SJCRH30 (cell line): Measurements from ENCODE around the gene MANBA. TPM values are rescaled to one million over a fixed set of nuclear protein-coding genes. Genes with fewer than 3 reads are reported as not detected.
"Not testable (repeated sequence)": the region's sequence is repeated elsewhere in the genome, so short reads cannot be mapped to it uniquely, and the experiment has no call there.

Experiments
- DNase-seq, 2 experiments: peaks; one replicate each; pipeline ENCODE4 v3.0.0-alpha.2; 2015 to 2020
- H3K27ac ChIP-seq: fragments of 250-450 bp; sonication (Bioruptor Pico); 2 replicates; pipeline ENCODE4 v1.5.1; 2020; ENCODE audit warnings: mild to moderate bottlenecking, moderate library complexity
- H3K27me3 ChIP-seq: fragments of 250-450 bp; sonication (Bioruptor Pico); 2 replicates; pipeline ENCODE4 v1.5.1; 2020; ENCODE audit warnings: mild to moderate bottlenecking, moderate library complexity
- H3K36me3 ChIP-seq: fragments of 250-450 bp; sonication (Bioruptor Pico); 2 replicates; pipeline ENCODE4 v1.5.1; 2020; ENCODE audit warnings: mild to moderate bottlenecking, moderate library complexity
- H3K4me1 ChIP-seq: fragments of 250-450 bp; sonication (Bioruptor Pico); 2 replicates; pipeline ENCODE4 v1.5.1; 2020; ENCODE audit warnings: mild to moderate bottlenecking, moderate library complexity
- H3K4me3 ChIP-seq: fragments of 250-450 bp; sonication (Bioruptor Pico); 2 replicates; pipeline ENCODE4 v1.5.1; 2020; ENCODE audit warnings: mild to moderate bottlenecking, moderate library complexity
- H3K9me3 ChIP-seq: fragments of 250-450 bp; sonication (Bioruptor Pico); replicated peaks from 2 replicates; pipeline ENCODE4 v1.5.1; 2020; ENCODE audit warnings: mild to moderate bottlenecking, moderate library complexity
- total RNA-seq: library from RNA; depleted of rRNA; stranded (reverse); fragments of >200 nt; shearing (Covaris generic); gene quantifications from 2 replicates; pipeline ENCODE4 v1.2.3, GENCODE V29; 2014

MANBA gene
- total RNA-seq, 1 experiment from 2014 or later, result 14.1 TPM

DNA sequence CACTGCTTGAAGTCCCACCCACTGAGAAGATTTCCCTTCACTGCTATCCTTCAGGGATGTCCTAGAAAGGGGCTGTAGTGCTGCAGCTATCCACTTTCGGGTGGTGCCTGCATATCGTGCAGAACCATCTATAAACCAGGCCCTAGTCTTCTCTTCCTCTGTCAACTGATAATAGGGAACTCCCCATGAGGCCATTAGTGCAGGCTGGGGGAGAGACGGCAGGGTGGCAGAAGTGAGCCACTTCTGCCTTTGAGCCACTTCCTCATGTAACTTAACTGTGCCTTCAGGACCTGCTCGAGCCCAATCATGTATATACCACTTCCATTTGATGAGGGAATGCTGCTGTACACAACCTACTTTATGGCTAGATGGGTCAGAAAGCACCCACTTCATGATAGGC is 17.4 kb downstream of the MANBA start:
- not testable (repeated sequence) for H3K36me3 ChIP-seq, H3K27me3 ChIP-seq, H3K27ac ChIP-seq, H3K9me3 ChIP-seq, DNase-seq, H3K4me3 ChIP-seq, H3K4me1 ChIP-seq

DNA sequence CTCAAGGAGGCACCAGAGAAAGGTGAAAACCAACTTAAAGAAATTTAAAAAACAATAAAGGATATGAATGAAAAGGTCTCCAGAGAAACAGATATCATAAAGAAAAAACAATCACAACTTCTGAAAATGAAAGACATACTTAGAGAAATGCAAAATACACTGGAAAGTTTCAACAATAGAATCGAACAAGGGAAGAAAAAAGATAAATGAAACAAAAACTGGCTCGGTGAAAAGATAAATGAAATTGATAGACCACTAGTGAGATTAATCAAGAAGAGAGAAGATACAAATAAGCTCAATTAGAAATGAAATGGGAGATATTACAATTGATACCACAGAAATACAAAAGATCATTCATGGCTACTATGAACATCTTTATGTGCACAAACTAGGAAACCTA is 22.0 kb downstream of the MANBA start:
- not testable (repeated sequence) for H3K4me3 ChIP-seq, H3K27ac ChIP-seq, DNase-seq

DNA sequence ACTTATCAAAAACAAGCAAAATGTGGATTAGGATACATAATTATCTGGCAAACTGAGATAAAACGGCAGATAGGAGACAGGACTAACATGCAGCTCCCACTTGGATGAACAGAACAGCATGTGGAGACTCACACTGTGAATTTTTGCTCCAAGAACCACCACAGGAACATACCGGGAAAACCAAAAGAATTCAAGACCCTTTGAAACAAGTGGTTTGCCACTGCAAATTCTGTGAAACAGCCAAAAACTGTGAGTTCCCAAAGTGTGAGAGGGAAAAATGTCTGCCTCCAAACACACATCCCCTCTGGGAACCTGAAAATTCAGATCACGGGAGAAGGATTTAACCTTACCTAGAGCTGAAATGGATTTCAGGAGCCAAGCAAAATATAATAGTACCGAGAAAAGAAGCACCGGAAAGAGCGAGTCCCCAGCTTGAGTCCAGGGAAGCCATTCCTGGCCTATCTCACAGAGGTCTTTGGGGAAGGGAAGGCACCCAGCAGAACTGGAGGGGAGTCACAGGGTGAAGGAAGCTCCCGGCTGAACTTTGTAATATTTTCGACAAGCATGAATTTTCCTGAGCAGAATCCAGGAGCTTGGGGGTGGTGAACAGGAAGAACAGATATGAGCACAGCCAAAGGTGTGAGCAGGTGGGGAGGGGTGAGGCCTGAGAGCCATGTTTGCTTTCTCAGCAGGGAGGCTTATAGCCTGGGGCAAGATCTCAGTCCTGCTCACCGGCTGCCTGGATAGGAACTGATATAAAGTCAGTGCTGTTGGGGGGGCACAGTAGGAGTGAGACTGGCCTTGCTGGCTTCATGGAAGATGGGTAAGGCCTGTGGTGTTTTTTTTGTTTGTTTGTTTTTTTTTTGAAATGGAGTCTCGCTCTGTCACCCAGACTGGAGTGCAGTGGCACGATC is 23.9 kb downstream of the MANBA start:
- H3K4me1 ChIP-seq, result no peaks in the 10 kb centered on the region
- peak; percentile 8 to 16 for DNase-seq
- no peaks in the 10 kb centered on the region for H3K36me3 ChIP-seq
- H3K9me3 ChIP-seq, result no peaks in the 10 kb centered on the region
- no peak overlapping the region for H3K4me3 ChIP-seq
- no peaks in the 10 kb centered on the region for H3K27me3 ChIP-seq
- H3K27ac ChIP-seq, result no peak overlapping the region

More for the DNA sequence above, 22.0 kb downstream of the MANBA start:
- not testable (repeated sequence) for H3K4me1 ChIP-seq, H3K9me3 ChIP-seq, H3K27me3 ChIP-seq, H3K36me3 ChIP-seq

DNA sequence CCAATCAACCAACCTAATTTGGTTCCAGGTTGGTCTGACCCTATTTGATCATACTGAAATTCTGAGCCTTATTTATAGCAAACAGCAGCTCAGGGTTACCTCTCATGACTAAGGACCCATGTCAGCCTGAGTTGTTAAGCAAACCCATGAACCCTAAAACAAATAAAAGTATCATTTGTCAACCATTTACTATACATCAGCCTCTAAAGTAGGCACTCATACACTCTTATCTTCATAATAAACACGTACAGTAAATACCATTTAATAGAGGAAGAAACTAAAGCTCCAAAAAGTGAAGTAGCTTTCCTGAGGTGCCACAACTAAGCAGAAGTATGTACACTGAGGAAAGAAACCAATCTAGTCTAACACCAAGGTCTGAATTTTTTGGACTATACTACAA is 25.2 kb downstream of the MANBA start:
- Histone ChIP-seq H3K9me3 (no peaks in the 10 kb centered on the region), H3K4me3 (no peak overlapping the region), H3K4me1 (no peaks in the 10 kb centered on the region), H3K27ac (no peak overlapping the region), H3K36me3 (no peaks in the 10 kb centered on the region), H3K27me3 (no peaks in the 10 kb centered on the region)
- DNase-seq, result no peak

GRCh38 chr4:102734591-102735385 is 26.0 kb downstream of the MANBA start:
- Histone ChIP-seq H3K9me3 (no peaks in the 10 kb centered on the region), H3K27ac (no peak overlapping the region), H3K27me3 (no peaks in the 10 kb centered on the region), H3K4me3 (no peak overlapping the region), H3K4me1 (no peaks in the 10 kb centered on the region), H3K36me3 (no peaks in the 10 kb centered on the region)
- no peak for DNase-seq

DNA sequence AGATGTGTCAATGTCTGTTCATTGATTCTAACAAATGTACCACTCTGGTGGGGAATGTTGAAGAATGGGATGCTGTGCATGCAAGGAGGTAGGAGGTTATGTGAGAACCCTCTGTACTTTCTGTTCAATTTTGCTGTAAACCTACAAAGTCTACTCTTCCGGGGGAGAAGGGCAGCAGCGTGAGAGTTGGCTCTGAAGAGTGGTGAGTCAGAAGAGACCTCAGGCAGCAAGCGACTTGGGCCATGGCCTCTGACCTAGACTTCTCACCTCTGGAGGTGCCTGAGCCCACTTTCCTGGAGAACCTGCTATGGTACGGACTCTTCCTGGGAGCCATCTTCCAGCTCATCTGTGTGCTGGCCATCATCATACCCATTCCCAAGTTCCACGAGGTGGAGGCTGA is 26.7 kb downstream of the MANBA start:
- Histone ChIP-seq H3K9me3 (no peaks in the 10 kb centered on the region), H3K27ac (no peak overlapping the region), H3K36me3 (no peaks in the 10 kb centered on the region), H3K4me3 (no peak overlapping the region), H3K27me3 (no peaks in the 10 kb centered on the region), H3K4me1 (no peaks in the 10 kb centered on the region)
- no peak for DNase-seq

- no peaks in the 10 kb centered on the region for H3K9me3 ChIP-seq
- DNase-seq, result no peak
- no peaks in the 10 kb centered on the region for H3K27me3 ChIP-seq
- no peak overlapping the region for H3K4me3 ChIP-seq
- no peaks in the 10 kb centered on the region for H3K36me3 ChIP-seq
- H3K27ac ChIP-seq, result no peak overlapping the region
- no peaks in the 10 kb centered on the region for H3K4me1 ChIP-seq
Observed at GRCh38 chr4:102733084-102733483, 27.7 kb downstream of the MANBA start.

DNA sequence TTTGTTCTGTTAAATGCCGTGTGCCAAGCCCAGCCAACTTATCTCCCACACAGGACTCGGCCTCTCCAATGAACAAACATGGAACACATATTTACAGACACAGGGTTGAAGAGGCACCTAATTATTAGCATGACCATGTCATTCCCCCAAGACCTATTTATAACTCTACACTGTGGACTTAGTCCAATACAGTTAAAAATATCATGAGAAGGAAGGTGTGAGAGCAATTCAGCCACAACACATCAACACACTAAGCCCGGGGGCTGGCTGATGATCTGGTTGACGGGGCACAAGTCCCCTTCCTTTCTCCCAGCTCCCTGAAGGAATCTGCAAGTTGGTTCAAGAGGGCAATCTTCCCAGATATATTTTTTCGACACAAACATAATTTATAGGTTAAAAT is 28.1 kb downstream of the MANBA start:
- no peaks in the 10 kb centered on the region for H3K9me3 ChIP-seq
- H3K36me3 ChIP-seq, result no peaks in the 10 kb centered on the region
- H3K4me1 ChIP-seq, result no peaks in the 10 kb centered on the region
- DNase-seq, result no peak
- no peaks in the 10 kb centered on the region for H3K27me3 ChIP-seq
- H3K4me3 ChIP-seq, result no peak overlapping the region
- no peak overlapping the region for H3K27ac ChIP-seq

DNA sequence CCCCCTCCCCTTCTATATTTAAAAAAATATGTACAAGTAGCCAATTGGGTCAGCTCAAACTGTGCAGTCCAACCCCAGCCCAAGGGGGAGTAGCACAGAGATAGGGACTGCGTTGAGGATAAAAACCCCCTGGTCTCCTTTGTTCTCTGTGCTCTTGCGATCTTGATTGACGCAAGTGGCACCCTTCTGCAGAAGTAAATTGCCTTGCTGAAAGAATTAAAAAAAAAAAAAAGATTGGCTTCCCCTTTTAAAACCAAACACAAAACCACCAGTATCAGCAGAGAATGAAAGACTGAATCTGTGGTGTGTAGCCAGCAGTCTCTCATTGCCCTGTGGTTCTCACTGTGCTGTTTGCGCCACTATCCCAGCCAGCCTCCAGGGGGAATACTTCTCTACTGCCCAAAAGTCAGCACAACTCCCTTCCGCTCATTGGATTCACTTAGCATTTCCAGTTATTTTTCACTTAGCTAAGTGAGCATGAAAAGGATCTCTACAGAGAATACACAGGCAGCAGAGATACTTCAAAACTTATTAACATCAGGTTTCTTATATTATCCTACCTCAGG is 29.7 kb downstream of the MANBA start:
- Histone ChIP-seq H3K27ac (no peak overlapping the region), H3K36me3 (no peaks in the 10 kb centered on the region)
- no peak for DNase-seq

GRCh38 chr4:102729486-102729885 is 31.3 kb downstream of the MANBA start:
- not testable (repeated sequence) for H3K36me3 ChIP-seq, H3K27me3 ChIP-seq, H3K4me1 ChIP-seq, H3K27ac ChIP-seq, H3K9me3 ChIP-seq, H3K4me3 ChIP-seq, DNase-seq

More for the DNA sequence above, 29.7 kb downstream of the MANBA start:
- Histone ChIP-seq H3K9me3 (no peaks in the 10 kb centered on the region), H3K4me3 (no peak overlapping the region), H3K27me3 (no peaks in the 10 kb centered on the region), H3K4me1 (no peaks in the 10 kb centered on the region)

DNA sequence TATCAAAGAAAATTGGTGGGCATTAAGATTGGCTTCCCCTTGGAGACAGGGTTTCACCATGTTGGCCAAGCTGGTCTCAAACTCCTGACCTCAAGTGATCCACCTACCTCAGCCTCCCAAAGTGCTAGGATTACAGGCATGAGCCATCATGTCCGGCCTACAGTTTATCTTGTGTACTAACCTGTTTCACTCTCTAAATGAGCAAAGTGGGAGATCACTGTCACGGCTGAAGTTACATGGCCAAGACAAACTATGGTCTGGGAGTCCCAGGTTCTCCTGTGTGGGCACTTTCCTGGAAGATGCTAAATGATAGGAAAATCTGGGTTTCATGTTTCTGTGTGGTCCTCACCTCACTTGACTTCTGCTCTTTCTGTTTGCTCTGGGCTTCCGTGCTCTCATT is 33.8 kb downstream of the MANBA start:
- not testable (repeated sequence) for H3K4me3 ChIP-seq, H3K36me3 ChIP-seq, DNase-seq, H3K9me3 ChIP-seq, H3K4me1 ChIP-seq, H3K27ac ChIP-seq, H3K27me3 ChIP-seq

DNA sequence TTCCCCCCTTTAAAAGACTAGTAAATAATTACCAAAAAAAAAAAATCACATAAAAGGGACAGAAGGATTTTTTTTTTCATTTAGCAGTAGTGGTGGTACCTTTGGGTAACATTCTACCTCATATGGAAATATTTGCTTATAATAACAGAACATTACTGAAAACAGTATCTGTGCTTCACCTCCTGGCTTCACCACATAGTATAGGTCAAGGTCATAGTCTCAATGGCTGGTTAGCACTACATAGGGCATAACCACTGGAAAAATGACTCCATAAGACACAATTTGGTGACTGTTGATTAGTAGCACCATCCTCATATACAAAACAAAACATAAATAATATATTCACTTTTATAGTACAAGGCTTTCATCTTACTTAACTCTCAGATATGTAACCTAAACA is 34.7 kb downstream of the MANBA start:
- no peaks in the 10 kb centered on the region for H3K27me3 ChIP-seq
- no peaks in the 10 kb centered on the region for H3K36me3 ChIP-seq
- H3K9me3 ChIP-seq, result no peaks in the 10 kb centered on the region
- no peaks in the 10 kb centered on the region for H3K4me1 ChIP-seq
- DNase-seq, result no peak
- H3K4me3 ChIP-seq, result no peak overlapping the region
- H3K27ac ChIP-seq, result no peak overlapping the region

GRCh38 chr4:102725229-102725628 is 35.5 kb downstream of the MANBA start:
- no peaks in the 10 kb centered on the region for H3K36me3 ChIP-seq
- H3K4me3 ChIP-seq, result no peak overlapping the region
- H3K9me3 ChIP-seq, result no peaks in the 10 kb centered on the region
- no peaks in the 10 kb centered on the region for H3K27me3 ChIP-seq
- no peak for DNase-seq
- H3K4me1 ChIP-seq, result no peaks in the 10 kb centered on the region
- H3K27ac ChIP-seq, result no peak overlapping the region

GRCh38 chr4:102723511-102723910 is 37.3 kb downstream of the MANBA start:
- no peak overlapping the region for H3K4me3 ChIP-seq
- no peaks in the 10 kb centered on the region for H3K4me1 ChIP-seq
- DNase-seq, result no peak
- H3K9me3 ChIP-seq, result peaks cover 5% of the 10 kb centered on the region; the same call in 1 of the 2 replicates
- H3K27me3 ChIP-seq, result no peaks in the 10 kb centered on the region
- no peak overlapping the region for H3K27ac ChIP-seq
- H3K36me3 ChIP-seq, result no peaks in the 10 kb centered on the region

DNA sequence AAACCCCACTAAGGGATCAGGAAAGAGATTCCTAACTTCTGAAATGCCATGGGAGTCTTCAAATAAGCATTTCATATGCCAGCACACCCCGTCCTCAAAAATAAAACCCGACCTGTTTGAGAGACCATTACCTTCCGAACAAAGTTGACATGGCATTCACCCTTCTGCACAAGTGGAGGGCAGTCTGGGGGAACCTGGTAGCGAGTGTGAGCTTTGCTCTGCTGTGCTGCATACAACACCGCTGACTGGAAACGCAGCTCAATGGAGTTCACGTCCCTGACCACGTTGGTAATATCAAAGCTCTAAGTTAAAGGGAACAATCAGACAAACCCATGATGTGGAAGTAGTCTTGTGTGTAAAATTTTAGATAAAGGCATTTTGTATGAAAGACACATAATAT is 38.0 kb downstream of the MANBA start:
- Histone ChIP-seq H3K9me3 (peaks cover 5% of the 10 kb centered on the region; the same call in 1 of the 2 replicates), H3K4me1 (no peaks in the 10 kb centered on the region), H3K27ac (no peak overlapping the region), H3K36me3 (no peaks in the 10 kb centered on the region), H3K4me3 (no peak overlapping the region), H3K27me3 (no peaks in the 10 kb centered on the region)
- DNase-seq, result no peak
